ENCODE measurements around the gene PPP4R1.

Gene PPP4R1

DNA sequence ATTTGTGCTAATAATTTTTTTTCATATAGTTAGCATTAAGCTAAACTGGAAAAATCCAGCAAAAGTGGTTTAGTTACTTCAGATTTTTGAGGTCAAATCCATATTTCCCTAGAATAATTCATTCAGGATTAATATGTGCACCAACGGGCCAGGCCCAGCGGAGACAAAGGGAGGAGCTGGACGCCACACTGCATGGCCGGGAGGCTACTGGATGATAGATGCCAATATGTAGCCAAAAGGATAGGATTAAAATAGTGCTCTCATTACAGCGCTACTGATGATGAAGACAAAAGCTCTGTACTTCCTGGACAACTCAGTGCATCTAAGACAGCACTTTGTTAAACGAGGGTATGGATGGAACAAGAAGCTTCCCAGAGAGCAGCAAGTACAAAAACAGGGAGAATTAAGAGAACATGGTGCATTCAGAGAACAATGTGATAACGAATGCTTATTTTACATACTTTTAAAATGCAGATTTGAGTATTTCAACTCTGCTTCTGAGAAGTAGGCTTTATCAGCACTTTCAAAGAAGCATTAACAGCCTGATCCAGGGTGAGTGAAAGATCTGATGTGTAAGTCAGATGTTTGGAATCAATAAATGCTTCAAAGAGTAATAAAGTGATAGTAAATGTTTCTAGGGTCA, 39.8 kb downstream of the PPP4R1 start:
- no peak overlapping the region for H3K4me3 ChIP-seq (ENCODE audit: low read depth, low read length)
- no peak for DNase-seq (ENCODE audit: low read depth)
- TF ChIP-seq POLR2A (IDR thresholded peaks at IDR 0.05; ENCODE audit: extremely low read depth, insufficient read length) (no peak), MYC (IDR thresholded peaks at IDR 0.05; ENCODE audit: low read depth, low read length) (no peak)
- TF ChIP-seq, protein P1, sequence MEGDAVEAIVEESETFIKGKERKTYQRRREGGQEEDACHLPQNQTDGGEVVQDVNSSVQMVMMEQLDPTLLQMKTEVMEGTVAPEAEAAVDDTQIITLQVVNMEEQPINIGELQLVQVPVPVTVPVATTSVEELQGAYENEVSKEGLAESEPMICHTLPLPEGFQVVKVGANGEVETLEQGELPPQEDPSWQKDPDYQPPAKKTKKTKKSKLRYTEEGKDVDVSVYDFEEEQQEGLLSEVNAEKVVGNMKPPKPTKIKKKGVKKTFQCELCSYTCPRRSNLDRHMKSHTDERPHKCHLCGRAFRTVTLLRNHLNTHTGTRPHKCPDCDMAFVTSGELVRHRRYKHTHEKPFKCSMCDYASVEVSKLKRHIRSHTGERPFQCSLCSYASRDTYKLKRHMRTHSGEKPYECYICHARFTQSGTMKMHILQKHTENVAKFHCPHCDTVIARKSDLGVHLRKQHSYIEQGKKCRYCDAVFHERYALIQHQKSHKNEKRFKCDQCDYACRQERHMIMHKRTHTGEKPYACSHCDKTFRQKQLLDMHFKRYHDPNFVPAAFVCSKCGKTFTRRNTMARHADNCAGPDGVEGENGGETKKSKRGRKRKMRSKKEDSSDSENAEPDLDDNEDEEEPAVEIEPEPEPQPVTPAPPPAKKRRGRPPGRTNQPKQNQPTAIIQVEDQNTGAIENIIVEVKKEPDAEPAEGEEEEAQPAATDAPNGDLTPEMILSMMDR (IDR thresholded peaks at IDR 0.05; ENCODE audit: low read depth, low read length) = no peak
- TF ChIP-seq, protein P2, sequence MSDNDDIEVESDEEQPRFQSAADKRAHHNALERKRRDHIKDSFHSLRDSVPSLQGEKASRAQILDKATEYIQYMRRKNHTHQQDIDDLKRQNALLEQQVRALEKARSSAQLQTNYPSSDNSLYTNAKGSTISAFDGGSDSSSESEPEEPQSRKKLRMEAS (IDR thresholded peaks at IDR 0.05; ENCODE audit: low read depth, low read length) = no peak

DNA sequence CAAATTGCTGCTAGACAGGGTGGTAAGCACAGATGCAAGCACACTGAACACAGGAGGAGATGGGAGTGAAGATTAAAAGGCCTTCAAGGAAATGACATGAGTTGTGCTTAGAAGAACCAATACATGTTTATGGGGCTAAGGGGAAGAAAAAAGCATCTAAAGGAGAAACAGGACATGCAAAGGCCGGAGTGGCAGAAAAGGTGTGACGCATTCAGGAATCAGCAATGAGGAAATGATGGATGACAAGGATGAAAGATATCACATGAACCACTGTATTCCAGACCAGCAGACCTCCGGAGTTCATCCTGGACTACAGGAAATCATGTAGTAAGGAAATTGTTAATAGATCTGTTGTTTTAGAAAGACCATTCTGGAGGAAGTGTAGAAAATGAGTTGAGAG, 42.8 kb downstream of the PPP4R1 start:
- TF ChIP-seq, protein P1 (IDR thresholded peaks at IDR 0.05; ENCODE audit: low read depth, low read length) = no peak
- no peak for TF ChIP-seq POLR2A (IDR thresholded peaks at IDR 0.05; ENCODE audit: extremely low read depth, insufficient read length)
- no peak for TF ChIP-seq MYC (IDR thresholded peaks at IDR 0.05; ENCODE audit: low read depth, low read length)
- TF ChIP-seq, protein P2 (IDR thresholded peaks at IDR 0.05; ENCODE audit: low read depth, low read length) = no peak
- no peak for DNase-seq (ENCODE audit: low read depth)
- H3K4me3 ChIP-seq (ENCODE audit: low read depth, low read length) = no peak overlapping the region

DNA sequence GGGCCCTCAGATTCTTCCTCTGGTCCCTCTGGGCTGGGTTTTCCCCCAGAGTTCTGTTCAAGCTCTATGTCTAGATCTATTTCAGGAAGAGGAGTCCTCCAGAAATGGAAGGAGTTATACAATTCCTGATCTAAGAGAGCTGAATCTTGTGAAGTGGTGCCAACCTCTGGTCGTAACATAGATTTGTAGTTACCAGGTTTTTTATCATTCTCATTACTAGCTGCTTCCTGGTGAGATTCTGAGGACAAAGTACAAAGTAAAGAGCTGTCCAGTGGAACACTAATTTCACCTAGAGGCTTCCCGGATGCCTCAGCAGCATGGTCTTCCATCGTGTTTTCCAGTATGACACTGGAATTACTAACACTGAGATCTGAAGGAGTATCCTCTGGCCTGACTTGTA, 44.1 kb downstream of the PPP4R1 start:
- H3K4me3 ChIP-seq (ENCODE audit: low read depth, low read length) = no peak overlapping the region
- DNase-seq (ENCODE audit: low read depth) = no peak
- TF ChIP-seq MYC (IDR thresholded peaks at IDR 0.05; ENCODE audit: low read depth, low read length) (no peak), POLR2A (IDR thresholded peaks at IDR 0.05; ENCODE audit: extremely low read depth, insufficient read length) (no peak)
- TF ChIP-seq, protein P1 (IDR thresholded peaks at IDR 0.05; ENCODE audit: low read depth, low read length) = no peak
- TF ChIP-seq, protein P2 (IDR thresholded peaks at IDR 0.05; ENCODE audit: low read depth, low read length) = no peak

DNA sequence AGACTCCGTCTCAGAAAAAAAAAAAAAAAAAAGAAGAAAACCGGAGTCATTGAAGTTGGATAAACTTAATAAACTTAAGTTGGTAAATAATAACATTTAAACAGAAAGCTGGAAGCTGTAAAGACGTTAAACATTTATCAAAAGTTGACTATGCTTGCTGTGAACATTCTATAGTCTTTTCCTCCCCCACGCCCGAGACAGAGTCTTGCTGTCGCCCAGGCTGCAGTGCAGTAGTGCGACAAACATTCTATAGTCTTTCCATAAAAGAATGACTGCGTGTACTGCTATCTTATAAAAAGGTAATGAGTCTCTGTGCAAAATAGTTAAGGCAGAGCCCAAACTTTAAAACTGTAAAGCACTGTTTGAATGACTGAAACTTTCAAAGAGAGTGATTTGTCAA, 45.2 kb downstream of the PPP4R1 start:
- TF ChIP-seq, protein P2 (IDR thresholded peaks at IDR 0.05; ENCODE audit: low read depth, low read length) = no peak
- TF ChIP-seq, protein P1 (IDR thresholded peaks at IDR 0.05; ENCODE audit: low read depth, low read length) = no peak
- TF ChIP-seq MYC (IDR thresholded peaks at IDR 0.05; ENCODE audit: low read depth, low read length) = no peak
- TF ChIP-seq POLR2A (IDR thresholded peaks at IDR 0.05; ENCODE audit: extremely low read depth, insufficient read length) = no peak
- DNase-seq (ENCODE audit: low read depth) = no peak

DNA sequence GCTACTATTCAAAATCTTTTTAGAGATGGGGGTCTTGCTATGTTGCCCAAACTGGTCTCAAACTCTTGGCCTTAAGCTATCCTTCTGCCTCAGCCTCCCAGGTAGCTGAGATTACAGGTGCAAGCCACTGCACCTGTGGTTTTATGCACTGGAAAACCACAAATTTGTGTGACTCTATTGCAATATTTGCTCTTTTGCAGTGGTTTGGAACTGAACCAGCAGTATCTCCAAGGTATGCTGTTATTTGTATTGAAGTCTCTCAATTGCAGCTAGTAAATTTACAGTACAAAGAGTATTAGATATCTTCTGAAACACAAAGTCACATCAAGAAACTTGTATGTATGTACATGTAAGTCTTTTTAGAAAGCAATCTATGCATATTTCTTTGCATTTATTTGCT, 46.2 kb downstream of the PPP4R1 start:
- DNase-seq (ENCODE audit: low read depth) = no peak
- TF ChIP-seq, protein P1 (IDR thresholded peaks at IDR 0.05; ENCODE audit: low read depth, low read length) = no peak
- TF ChIP-seq, protein P2 (IDR thresholded peaks at IDR 0.05; ENCODE audit: low read depth, low read length) = no peak
- H3K4me3 ChIP-seq (ENCODE audit: low read depth, low read length) = no peak overlapping the region

More for the DNA sequence above, 45.2 kb downstream of the PPP4R1 start:
- no peak overlapping the region for H3K4me3 ChIP-seq (ENCODE audit: low read depth, low read length)

Data from NB4 (cell line).